Gastrocnemius medialis (tissue), 4 donors: ENCODE measurements around the gene FOXF2.

Experiments used
- CTCF ChIP-seq, 5 experiments: fragments of 450-650 bp in 3 of 5; fragments of 200-600 bp in 2 of 5; sonication (generic) in 2 of 5; IDR thresholded peaks in 4 of 5; conservative IDR thresholded peaks in 1 of 5; 1 replicate in 4 of 5; 2 replicates in 1 of 5; pipeline ENCODE4 v1.5.1; 2016 to 2019; ENCODE audit warnings: antibody characterized with exemption in 5 of 5, mild to moderate bottlenecking in 3 of 5, moderate library complexity in 3 of 5
- POLR2A ChIP-seq, 2 donors: fragments of 450-650 bp; IDR thresholded peaks; one replicate each; pipeline ENCODE4 v1.6.1; 2017; ENCODE audit warnings: antibody characterized with exemption in 2 of 2, mild to moderate bottlenecking in 2 of 2, moderate library complexity in 2 of 2

DNA sequence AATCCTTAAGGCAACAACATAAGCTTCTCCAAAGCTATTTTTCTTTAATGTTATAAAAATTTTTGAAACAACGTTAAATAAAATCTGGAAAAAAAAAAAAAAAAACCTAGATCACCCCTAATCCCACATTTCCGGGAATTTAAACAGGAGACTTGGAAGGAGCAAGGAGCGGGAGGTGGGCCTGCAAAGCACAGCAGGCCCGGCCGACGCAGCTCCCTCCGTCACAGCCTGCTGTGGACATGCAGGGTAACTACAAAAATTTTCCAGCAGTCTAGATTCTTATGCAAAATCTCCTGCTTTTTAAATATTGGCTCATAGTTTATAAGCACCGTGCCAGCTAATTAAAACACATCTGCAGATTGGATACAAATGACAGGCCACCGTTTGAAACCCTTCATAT lies 23.5 kb downstream of the FOXF2 start:
- TF ChIP-seq CTCF (IDR thresholded peaks at IDR 0.05 in 4 of 5, conservative IDR thresholded peaks at IDR 0.05 in 1 of 5) (no peak), POLR2A (IDR thresholded peaks at IDR 0.05) (no peak)
